ENCODE results near the gene CLIC6.

DNA sequence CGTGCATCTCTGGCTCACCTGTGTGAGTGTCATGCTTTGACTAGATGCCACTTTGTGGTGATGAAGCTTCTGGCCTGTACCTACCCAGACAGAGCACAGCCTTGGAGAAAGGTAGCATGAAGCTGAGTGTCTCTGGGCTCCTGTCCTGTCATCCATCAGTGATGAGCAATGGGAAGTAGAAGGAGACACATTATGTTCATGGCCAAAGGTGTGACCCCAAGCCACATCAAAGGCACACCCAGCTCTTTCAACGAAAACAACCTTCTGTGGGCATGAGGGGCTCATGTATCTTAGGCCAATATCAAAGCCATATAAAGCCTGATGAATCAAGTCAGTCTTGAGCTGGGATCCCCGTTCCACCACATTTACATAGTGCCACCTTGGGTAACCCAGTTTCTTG lies 1.0 kb upstream of the CLIC6 start:
- TF ChIP-seq CREB5 (CRISPR knock-in tag; IDR thresholded peaks at IDR 0.05; ENCODE audit: low read depth) = no peak
- no peak for TF ChIP-seq ISL1 (CRISPR knock-in tag; IDR thresholded peaks at IDR 0.05)
- TF ChIP-seq SNAI2 (CRISPR knock-in tag; IDR thresholded peaks at IDR 0.05) = no peak
- TF ChIP-seq ZNF70 (CRISPR knock-in tag; IDR thresholded peaks at IDR 0.05) = no peak
- TF ChIP-seq, protein P1, sequence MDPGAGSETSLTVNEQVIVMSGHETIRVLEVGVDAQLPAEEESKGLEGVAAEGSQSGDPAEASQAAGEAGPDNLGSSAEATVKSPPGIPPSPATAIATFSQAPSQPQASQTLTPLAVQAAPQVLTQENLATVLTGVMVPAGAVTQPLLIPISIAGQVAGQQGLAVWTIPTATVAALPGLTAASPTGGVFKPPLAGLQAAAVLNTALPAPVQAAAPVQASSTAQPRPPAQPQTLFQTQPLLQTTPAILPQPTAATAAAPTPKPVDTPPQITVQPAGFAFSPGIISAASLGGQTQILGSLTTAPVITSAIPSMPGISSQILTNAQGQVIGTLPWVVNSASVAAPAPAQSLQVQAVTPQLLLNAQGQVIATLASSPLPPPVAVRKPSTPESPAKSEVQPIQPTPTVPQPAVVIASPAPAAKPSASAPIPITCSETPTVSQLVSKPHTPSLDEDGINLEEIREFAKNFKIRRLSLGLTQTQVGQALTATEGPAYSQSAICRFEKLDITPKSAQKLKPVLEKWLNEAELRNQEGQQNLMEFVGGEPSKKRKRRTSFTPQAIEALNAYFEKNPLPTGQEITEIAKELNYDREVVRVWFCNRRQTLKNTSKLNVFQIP (CRISPR knock-in tag; IDR thresholded peaks at IDR 0.05; ENCODE audit: borderline replicate concordance, low read depth) = no peak
- TF ChIP-seq, protein P2, sequence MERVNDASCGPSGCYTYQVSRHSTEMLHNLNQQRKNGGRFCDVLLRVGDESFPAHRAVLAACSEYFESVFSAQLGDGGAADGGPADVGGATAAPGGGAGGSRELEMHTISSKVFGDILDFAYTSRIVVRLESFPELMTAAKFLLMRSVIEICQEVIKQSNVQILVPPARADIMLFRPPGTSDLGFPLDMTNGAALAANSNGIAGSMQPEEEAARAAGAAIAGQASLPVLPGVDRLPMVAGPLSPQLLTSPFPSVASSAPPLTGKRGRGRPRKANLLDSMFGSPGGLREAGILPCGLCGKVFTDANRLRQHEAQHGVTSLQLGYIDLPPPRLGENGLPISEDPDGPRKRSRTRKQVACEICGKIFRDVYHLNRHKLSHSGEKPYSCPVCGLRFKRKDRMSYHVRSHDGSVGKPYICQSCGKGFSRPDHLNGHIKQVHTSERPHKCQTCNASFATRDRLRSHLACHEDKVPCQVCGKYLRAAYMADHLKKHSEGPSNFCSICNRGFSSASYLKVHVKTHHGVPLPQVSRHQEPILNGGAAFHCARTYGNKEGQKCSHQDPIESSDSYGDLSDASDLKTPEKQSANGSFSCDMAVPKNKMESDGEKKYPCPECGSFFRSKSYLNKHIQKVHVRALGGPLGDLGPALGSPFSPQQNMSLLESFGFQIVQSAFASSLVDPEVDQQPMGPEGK (CRISPR knock-in tag; IDR thresholded peaks at IDR 0.05; ENCODE audit: borderline replicate concordance) = no peak
- no peak for TF ChIP-seq ZNF565 (CRISPR knock-in tag; conservative IDR thresholded peaks at IDR 0.05; ENCODE audit: low read depth)
- TF ChIP-seq, protein P3, sequence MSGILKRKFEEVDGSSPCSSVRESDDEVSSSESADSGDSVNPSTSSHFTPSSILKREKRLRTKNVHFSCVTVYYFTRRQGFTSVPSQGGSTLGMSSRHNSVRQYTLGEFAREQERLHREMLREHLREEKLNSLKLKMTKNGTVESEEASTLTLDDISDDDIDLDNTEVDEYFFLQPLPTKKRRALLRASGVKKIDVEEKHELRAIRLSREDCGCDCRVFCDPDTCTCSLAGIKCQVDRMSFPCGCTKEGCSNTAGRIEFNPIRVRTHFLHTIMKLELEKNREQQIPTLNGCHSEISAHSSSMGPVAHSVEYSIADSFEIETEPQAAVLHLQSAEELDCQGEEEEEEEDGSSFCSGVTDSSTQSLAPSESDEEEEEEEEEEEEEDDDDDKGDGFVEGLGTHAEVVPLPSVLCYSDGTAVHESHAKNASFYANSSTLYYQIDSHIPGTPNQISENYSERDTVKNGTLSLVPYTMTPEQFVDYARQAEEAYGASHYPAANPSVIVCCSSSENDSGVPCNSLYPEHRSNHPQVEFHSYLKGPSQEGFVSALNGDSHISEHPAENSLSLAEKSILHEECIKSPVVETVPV (CRISPR knock-in tag; IDR thresholded peaks at IDR 0.05) = no peak
- TF ChIP-seq ZFP30 (CRISPR knock-in tag; IDR thresholded peaks at IDR 0.05) = no peak
- TF ChIP-seq PPARA (CRISPR knock-in tag; IDR thresholded peaks at IDR 0.05; ENCODE audit: borderline replicate concordance) = no peak
